Measurements from ENCODE around the gene CDH6. TPM values are rescaled to one million over a fixed set of nuclear protein-coding genes. Genes with fewer than 3 reads are reported as not detected.

The CDH6 gene
- total and polyA plus RNA-seq, 2 experiments from 2014 or later = 0.60 to 1.1 TPM

DNA sequence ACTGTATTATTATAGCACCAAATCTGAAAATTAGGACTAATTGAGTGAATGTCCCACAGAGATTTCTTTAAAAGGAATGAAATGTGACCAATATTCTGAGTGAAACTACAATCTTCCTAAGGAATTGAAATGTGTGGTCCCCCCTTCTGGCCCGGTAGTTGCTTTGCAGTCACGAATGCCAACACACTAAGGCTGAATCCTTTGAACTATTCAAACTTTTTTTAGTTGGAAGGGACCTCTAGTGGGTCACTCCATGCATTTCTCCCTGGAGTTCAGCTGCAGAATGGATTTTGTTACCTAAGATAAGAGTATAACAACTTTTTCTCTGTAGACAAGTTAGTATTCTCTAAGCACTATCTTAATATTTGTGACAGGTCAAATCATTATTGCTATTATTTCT is 2.8 kb downstream of the CDH6 start (continued):
- TF ChIP-seq, protein P1, sequence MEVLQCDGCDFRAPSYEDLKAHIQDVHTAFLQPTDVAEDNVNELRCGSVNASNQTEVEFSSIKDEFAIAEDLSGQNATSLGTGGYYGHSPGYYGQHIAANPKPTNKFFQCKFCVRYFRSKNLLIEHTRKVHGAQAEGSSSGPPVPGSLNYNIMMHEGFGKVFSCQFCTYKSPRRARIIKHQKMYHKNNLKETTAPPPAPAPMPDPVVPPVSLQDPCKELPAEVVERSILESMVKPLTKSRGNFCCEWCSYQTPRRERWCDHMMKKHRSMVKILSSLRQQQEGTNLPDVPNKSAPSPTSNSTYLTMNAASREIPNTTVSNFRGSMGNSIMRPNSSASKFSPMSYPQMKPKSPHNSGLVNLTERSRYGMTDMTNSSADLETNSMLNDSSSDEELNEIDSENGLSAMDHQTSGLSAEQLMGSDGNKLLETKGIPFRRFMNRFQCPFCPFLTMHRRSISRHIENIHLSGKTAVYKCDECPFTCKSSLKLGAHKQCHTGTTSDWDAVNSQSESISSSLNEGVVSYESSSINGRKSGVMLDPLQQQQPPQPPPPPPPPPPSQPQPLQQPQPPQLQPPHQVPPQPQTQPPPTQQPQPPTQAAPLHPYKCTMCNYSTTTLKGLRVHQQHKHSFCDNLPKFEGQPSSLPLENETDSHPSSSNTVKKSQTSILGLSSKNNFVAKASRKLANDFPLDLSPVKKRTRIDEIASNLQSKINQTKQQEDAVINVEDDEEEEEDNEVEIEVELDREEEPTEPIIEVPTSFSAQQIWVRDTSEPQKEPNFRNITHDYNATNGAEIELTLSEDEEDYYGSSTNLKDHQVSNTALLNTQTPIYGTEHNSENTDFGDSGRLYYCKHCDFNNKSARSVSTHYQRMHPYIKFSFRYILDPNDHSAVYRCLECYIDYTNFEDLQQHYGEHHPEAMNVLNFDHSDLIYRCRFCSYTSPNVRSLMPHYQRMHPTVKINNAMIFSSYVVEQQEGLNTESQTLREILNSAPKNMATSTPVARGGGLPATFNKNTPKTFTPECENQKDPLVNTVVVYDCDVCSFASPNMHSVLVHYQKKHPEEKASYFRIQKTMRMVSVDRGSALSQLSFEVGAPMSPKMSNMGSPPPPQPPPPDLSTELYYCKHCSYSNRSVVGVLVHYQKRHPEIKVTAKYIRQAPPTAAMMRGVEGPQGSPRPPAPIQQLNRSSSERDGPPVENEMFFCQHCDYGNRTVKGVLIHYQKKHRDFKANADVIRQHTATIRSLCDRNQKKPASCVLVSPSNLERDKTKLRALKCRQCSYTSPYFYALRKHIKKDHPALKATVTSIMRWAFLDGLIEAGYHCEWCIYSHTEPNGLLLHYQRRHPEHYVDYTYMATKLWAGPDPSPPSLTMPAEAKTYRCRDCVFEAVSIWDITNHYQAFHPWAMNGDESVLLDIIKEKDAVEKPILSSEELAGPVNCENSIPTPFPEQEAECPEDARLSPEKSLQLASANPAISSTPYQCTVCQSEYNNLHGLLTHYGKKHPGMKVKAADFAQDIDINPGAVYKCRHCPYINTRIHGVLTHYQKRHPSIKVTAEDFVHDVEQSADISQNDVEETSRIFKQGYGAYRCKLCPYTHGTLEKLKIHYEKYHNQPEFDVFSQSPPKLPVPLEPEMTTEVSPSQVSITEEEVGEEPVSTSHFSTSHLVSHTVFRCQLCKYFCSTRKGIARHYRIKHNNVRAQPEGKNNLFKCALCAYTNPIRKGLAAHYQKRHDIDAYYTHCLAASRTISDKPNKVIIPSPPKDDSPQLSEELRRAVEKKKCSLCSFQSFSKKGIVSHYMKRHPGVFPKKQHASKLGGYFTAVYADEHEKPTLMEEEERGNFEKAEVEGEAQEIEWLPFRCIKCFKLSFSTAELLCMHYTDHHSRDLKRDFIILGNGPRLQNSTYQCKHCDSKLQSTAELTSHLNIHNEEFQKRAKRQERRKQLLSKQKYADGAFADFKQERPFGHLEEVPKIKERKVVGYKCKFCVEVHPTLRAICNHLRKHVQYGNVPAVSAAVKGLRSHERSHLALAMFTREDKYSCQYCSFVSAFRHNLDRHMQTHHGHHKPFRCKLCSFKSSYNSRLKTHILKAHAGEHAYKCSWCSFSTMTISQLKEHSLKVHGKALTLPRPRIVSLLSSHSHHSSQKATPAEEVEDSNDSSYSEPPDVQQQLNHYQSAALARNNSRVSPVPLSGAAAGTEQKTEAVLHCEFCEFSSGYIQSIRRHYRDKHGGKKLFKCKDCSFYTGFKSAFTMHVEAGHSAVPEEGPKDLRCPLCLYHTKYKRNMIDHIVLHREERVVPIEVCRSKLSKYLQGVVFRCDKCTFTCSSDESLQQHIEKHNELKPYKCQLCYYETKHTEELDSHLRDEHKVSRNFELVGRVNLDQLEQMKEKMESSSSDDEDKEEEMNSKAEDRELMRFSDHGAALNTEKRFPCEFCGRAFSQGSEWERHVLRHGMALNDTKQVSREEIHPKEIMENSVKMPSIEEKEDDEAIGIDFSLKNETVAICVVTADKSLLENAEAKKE (CRISPR knock-in tag; IDR thresholded peaks at IDR 0.05) = no peak
- TF ChIP-seq, protein P2, sequence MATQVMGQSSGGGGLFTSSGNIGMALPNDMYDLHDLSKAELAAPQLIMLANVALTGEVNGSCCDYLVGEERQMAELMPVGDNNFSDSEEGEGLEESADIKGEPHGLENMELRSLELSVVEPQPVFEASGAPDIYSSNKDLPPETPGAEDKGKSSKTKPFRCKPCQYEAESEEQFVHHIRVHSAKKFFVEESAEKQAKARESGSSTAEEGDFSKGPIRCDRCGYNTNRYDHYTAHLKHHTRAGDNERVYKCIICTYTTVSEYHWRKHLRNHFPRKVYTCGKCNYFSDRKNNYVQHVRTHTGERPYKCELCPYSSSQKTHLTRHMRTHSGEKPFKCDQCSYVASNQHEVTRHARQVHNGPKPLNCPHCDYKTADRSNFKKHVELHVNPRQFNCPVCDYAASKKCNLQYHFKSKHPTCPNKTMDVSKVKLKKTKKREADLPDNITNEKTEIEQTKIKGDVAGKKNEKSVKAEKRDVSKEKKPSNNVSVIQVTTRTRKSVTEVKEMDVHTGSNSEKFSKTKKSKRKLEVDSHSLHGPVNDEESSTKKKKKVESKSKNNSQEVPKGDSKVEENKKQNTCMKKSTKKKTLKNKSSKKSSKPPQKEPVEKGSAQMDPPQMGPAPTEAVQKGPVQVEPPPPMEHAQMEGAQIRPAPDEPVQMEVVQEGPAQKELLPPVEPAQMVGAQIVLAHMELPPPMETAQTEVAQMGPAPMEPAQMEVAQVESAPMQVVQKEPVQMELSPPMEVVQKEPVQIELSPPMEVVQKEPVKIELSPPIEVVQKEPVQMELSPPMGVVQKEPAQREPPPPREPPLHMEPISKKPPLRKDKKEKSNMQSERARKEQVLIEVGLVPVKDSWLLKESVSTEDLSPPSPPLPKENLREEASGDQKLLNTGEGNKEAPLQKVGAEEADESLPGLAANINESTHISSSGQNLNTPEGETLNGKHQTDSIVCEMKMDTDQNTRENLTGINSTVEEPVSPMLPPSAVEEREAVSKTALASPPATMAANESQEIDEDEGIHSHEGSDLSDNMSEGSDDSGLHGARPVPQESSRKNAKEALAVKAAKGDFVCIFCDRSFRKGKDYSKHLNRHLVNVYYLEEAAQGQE (IDR thresholded peaks at IDR 0.05; ENCODE audit: unreplicated experiment) = no peak

DNA sequence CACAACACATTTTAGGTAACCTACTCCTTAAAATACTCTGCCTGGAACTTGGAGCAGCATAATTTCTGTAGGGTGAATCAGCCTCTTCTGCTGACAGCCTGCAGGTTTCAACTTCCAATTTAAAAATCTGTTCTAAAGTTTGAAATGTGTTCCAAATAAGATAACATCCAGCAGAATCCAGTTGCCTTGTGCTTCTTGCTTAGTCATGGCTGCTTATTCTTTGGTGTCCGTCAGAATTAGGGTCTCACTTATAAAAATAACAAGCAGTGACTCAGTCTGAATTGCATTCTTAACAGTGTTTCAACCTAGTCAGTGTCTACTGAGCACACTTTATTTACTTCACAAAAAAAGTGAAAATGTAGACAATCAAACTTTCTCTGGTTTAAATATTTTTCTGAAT is 3.7 kb downstream of the CDH6 start:
- no peak for DNase-seq (ENCODE audit: low spot score)
- H3K27ac Mint-ChIP-seq = no peak overlapping the region
- Histone ChIP-seq H3F3A (replicated peaks; ENCODE audit: low read depth) (peaks cover 3% of the 10 kb centered on the region; the same call in 1 of the 2 replicates), H3K4me2 (no peak overlapping the region), H3K27ac (ENCODE audit: low read depth) (no peak overlapping the region), H3K27me3 (ENCODE audit: insufficient read depth) (peaks cover 43% of the 10 kb centered on the region), H3K36me3 (ENCODE audit: insufficient read depth) (no peaks in the 10 kb centered on the region), H2AFZ (no peak overlapping the region), H3K4me3 (no peak overlapping the region), H3K79me2 (replicated peaks; ENCODE audit: insufficient read depth) (no peaks in the 10 kb centered on the region), H3K4me1 (ENCODE audit: insufficient read depth) (peaks cover 23% of the 10 kb centered on the region), H4K20me1 (replicated peaks; ENCODE audit: insufficient read depth) (no peaks in the 10 kb centered on the region), H3K9me2 (ENCODE audit: insufficient read depth) (no peaks in the 10 kb centered on the region)
- peaks cover 19% of the 10 kb centered on the region for H3K4me1 Mint-ChIP-seq
- H3K27me3 Mint-ChIP-seq (ENCODE audit: insufficient read depth, low read depth, poor library complexity) = peaks cover 32% of the 10 kb centered on the region
- H3K4me3 Mint-ChIP-seq = no peak overlapping the region
- ATAC-seq = no peak
- no peaks in the 10 kb centered on the region for H3K9me3 Mint-ChIP-seq
- H3K36me3 Mint-ChIP-seq (ENCODE audit: low read depth) = no peaks in the 10 kb centered on the region
- TF ChIP-seq, protein P2 (IDR thresholded peaks at IDR 0.05; ENCODE audit: unreplicated experiment) = no peak
- no peak for TF ChIP-seq EZH2phosphoT487 (IDR thresholded peaks at IDR 0.05; ENCODE audit: unreplicated experiment)
- TF ChIP-seq CREB1 (CRISPR knock-in tag; IDR thresholded peaks at IDR 0.05; ENCODE audit: low read depth) = no peak
- TF ChIP-seq ZNF114 (CRISPR knock-in tag; IDR thresholded peaks at IDR 0.05) = no peak
- TF ChIP-seq ZNF331 (CRISPR knock-in tag; IDR thresholded peaks at IDR 0.05; ENCODE audit: low read depth) = no peak
- TF ChIP-seq, protein P3, sequence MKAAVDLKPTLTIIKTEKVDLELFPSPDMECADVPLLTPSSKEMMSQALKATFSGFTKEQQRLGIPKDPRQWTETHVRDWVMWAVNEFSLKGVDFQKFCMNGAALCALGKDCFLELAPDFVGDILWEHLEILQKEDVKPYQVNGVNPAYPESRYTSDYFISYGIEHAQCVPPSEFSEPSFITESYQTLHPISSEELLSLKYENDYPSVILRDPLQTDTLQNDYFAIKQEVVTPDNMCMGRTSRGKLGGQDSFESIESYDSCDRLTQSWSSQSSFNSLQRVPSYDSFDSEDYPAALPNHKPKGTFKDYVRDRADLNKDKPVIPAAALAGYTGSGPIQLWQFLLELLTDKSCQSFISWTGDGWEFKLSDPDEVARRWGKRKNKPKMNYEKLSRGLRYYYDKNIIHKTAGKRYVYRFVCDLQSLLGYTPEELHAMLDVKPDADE (IDR thresholded peaks at IDR 0.05) = no peak
- no peak for TF ChIP-seq NANOG (IDR thresholded peaks at IDR 0.05; ENCODE audit: borderline replicate concordance)
- TF ChIP-seq STAT1 (IDR thresholded peaks at IDR 0.05; ENCODE audit: unreplicated experiment) = no peak
